ENCODE results near the gene SMARCE1.
"Not testable (repeated sequence)": the region's sequence is repeated elsewhere in the genome, so short reads cannot be mapped to it uniquely, and the experiment has no call there.

The SMARCE1 gene

GRCh38 chr17:40586264-40586663, 61.4 kb downstream of the SMARCE1 start:
- DNase-seq (ENCODE audit: low read depth in 4 of 4, low spot score in 1 of 4), result not testable (repeated sequence)

GRCh38 chr17:40584950-40585349, 62.7 kb downstream of the SMARCE1 start:
- DNase-seq (ENCODE audit: low read depth in 4 of 4, low spot score in 1 of 4), result not testable (repeated sequence)

GRCh38 chr17:40582328-40582901, 65.2 kb downstream of the SMARCE1 start:
- no peak for DNase-seq (ENCODE audit: low read depth in 4 of 4, low spot score in 1 of 4)

GRCh38 chr17:40580140-40580539, 67.5 kb downstream of the SMARCE1 start:
- DNase-seq (ENCODE audit: low read depth in 4 of 4, low spot score in 1 of 4), result no peak

- DNase-seq (ENCODE audit: low read depth in 4 of 4, low spot score in 1 of 4), result no peak
These were observed 68.1 kb downstream of the SMARCE1 start for GRCh38 chr17:40579471-40579870.

GRCh38 chr17:40577611-40578065, 70.0 kb downstream of the SMARCE1 start:
- DNase-seq (ENCODE audit: low read depth in 4 of 4, low spot score in 1 of 4), result no peak

- no peak for DNase-seq (ENCODE audit: low read depth in 4 of 4, low spot score in 1 of 4)
These were observed 71.4 kb downstream of the SMARCE1 start for GRCh38 chr17:40576113-40576740.
